HepG2 (cell line): Measurements from ENCODE around the gene WNT6. TPM values are rescaled to one million over a fixed set of nuclear protein-coding genes. Genes with fewer than 3 reads are reported as not detected.

ENCODE experiments used
- ARNTL ChIP-seq: sonication (generic); formaldehyde crosslinking; IDR thresholded peaks from 2 replicates; pipeline ENCODE4 v1.4.0; 2020; ENCODE audit warnings: mild to moderate bottlenecking, missing genetic modification reagents
- BCLAF1 ChIP-seq: fragments of 450-650 bp; IDR thresholded peaks from 2 replicates; pipeline ENCODE4 v1.6.1; 2017; ENCODE audit warnings: mild to moderate bottlenecking
- GATA4 ChIP-seq: sonication (generic); IDR thresholded peaks from 2 replicates; pipeline ENCODE4 v1.6.1; 2016; ENCODE audit warnings: antibody characterized with exemption, low read depth, borderline replicate concordance
- HES4 ChIP-seq: sonication (generic); formaldehyde crosslinking; IDR thresholded peaks from 2 replicates; pipeline ENCODE4 v1.9.0; 2021; ENCODE audit warnings: mild to moderate bottlenecking, missing genetic modification reagents, borderline replicate concordance
- NCOA1 ChIP-seq: sonication (generic); formaldehyde crosslinking; IDR thresholded peaks from 2 replicates; pipeline ENCODE4 v1.9.0; 2021; ENCODE audit warnings: missing genetic modification reagents
- PPARG ChIP-seq: conservative IDR thresholded peaks from 2 replicates; pipeline ENCODE4 v1.6.1; 2016; ENCODE audit warnings: missing biosample characterization, missing genetic modification reagents
- SMAD9 ChIP-seq: sonication (generic); formaldehyde crosslinking; IDR thresholded peaks from 2 replicates; pipeline ENCODE4 v1.5.1; 2020; ENCODE audit warnings: mild to moderate bottlenecking, missing genetic modification reagents
- SOX6 ChIP-seq, 2 experiments: fragments of 450-650 bp in 1 of 2; sonication (generic) in 1 of 2; formaldehyde crosslinking in 1 of 2; IDR thresholded peaks; 2 replicates each; pipeline versions ENCODE4 v1.4.0 to v1.6.1; 2017 to 2020; ENCODE audit warnings: antibody characterized with exemption in 1 of 2, mild to moderate bottlenecking in 1 of 2, missing genetic modification reagents in 1 of 2
- TCF12 ChIP-seq, 2 experiments: fragments of 450-650 bp in 1 of 2; sonication (generic) in 1 of 2; formaldehyde crosslinking in 1 of 2; IDR thresholded peaks; 2 replicates each; pipeline versions ENCODE4 v1.6.1 to v1.8.0; 2017 to 2022; ENCODE audit warnings: antibody characterized with exemption in 1 of 2, mild to moderate bottlenecking in 1 of 2, missing genetic modification reagents in 1 of 2, moderate library complexity in 1 of 2
- U2AF1 ChIP-seq: fragments of 200-400 bp; formaldehyde crosslinking; optimal IDR thresholded peaks from 2 replicates; pipeline ENCODE3; 2017; ENCODE audit warnings: mild to moderate bottlenecking, low read depth, low read length
- YEATS4 ChIP-seq: sonication (generic); formaldehyde crosslinking; IDR thresholded peaks from 2 replicates; pipeline ENCODE4 v1.4.0; 2020; ENCODE audit warnings: missing genetic modification reagents, borderline replicate concordance
- ZFP62 ChIP-seq: sonication (generic); formaldehyde crosslinking; IDR thresholded peaks from 2 replicates; pipeline ENCODE4 v1.4.0; 2020; ENCODE audit warnings: missing genetic modification reagents
- ZNF335 ChIP-seq: sonication (generic); formaldehyde crosslinking; IDR thresholded peaks from 2 replicates; pipeline ENCODE4 v1.4.0; 2020; ENCODE audit warnings: missing genetic modification reagents
- ZNF713 ChIP-seq: sonication (generic); formaldehyde crosslinking; IDR thresholded peaks from 2 replicates; pipeline ENCODE4 v1.4.0; 2020; ENCODE audit warnings: mild to moderate bottlenecking, missing genetic modification reagents
- ZNF720 ChIP-seq: sonication (generic); formaldehyde crosslinking; IDR thresholded peaks from 2 replicates; pipeline ENCODE4 v1.4.0; 2020; ENCODE audit warnings: missing genetic modification reagents
- ZNF850 ChIP-seq: sonication (generic); formaldehyde crosslinking; conservative IDR thresholded peaks from 2 replicates; pipeline ENCODE4 v1.9.0; 2021; ENCODE audit warnings: mild to moderate bottlenecking, missing genetic modification reagents
- ZSCAN29 ChIP-seq: sonication (generic); formaldehyde crosslinking; conservative IDR thresholded peaks from 2 replicates; pipeline ENCODE4 v1.4.0; 2020; ENCODE audit warnings: mild to moderate bottlenecking, missing genetic modification reagents
- polyA plus RNA-seq, 8 experiments: library from polyadenylated mRNA; depleted of rRNA in 3 of 8; stranded (reverse) in 7 of 8; unstranded in 1 of 8; fragments of >200 nt; fragmentation: Illumina TruSeq in 4 of 8; extraction: Trizol in 4 of 8; gene quantifications; 2 replicates each; pipeline versions ENCODE4 v1.2.1 to v1.2.3, GENCODE V29; 2011 to 2016; ENCODE audit warnings: low read depth in 4 of 8, missing spikeins in 1 of 8, mixed read lengths in 1 of 8; ENCODE audit not compliant: insufficient read depth in 1 of 8
- total RNA-seq, 5 experiments: library from RNA; depleted of rRNA; stranded (reverse); fragments of >200 nt; fragmentation: Illumina TruSeq; extraction: Trizol; gene quantifications; 2 replicates each; pipeline ENCODE4 v1.2.3, GENCODE V29; 2016; ENCODE audit warnings: low read depth in 1 of 5
- TF ChIP-seq, protein P1 (sequence below): sonication (generic); formaldehyde crosslinking; IDR thresholded peaks from 2 replicates; pipeline ENCODE4 v1.5.1; 2020; ENCODE audit warnings: mild to moderate bottlenecking, missing genetic modification reagents, borderline replicate concordance
- TF ChIP-seq, protein P2 (sequence below): sonication (generic); formaldehyde crosslinking; IDR thresholded peaks from 2 replicates; pipeline ENCODE4 v1.4.0; 2020; ENCODE audit warnings: missing genetic modification reagents, borderline replicate concordance
- TF ChIP-seq, protein P3 (sequence below): sonication (generic); formaldehyde crosslinking; IDR thresholded peaks from 2 replicates; pipeline ENCODE4 v1.4.0; 2020; ENCODE audit warnings: mild to moderate bottlenecking, missing genetic modification reagents

WNT6 gene
- total and polyA plus RNA-seq, 2 of the 13 experiments (the other 11 are each of a cell fraction or from before 2014, with no cell fraction given) = 0.20 TPM; not detected in 1

DNA sequence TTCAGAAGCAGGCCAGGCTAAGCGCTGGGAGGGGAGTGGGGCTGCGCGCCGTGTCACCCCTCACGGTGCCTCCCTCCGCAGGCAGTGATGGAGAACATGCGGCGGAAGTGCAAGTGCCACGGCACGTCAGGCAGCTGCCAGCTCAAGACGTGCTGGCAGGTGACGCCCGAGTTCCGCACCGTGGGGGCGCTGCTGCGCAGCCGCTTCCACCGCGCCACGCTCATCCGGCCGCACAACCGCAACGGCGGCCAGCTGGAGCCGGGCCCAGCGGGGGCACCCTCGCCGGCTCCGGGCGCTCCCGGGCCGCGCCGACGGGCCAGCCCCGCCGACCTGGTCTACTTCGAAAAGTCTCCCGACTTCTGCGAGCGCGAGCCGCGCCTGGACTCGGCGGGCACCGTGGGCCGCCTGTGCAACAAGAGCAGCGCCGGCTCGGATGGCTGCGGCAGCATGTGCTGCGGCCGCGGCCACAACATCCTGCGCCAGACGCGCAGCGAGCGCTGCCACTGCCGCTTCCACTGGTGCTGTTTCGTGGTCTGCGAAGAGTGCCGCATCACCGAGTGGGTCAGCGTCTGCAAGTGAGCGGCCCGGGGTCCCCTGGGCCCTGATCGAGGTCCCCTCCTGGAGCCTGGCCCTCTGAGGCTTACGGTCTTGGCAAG lies 33.2 kb downstream of the WNT6 start (continued):
- TF ChIP-seq TCF12 (IDR thresholded peaks at IDR 0.05) (no peak), TCF12 (CRISPR knock-in tag; IDR thresholded peaks at IDR 0.05) (no peak), ZSCAN29 (CRISPR knock-in tag) (peak; percentile 59; the same call in 1 of the 2 replicates), ZNF850 (CRISPR knock-in tag) (no peak), ARNTL (CRISPR knock-in tag) (no peak; the same call in 1 of the 2 replicates), BCLAF1 (no peak), ZNF335 (no peak), ZNF720 (CRISPR knock-in tag) (no peak), HES4 (CRISPR knock-in tag) (peak; percentile 79), ZFP62 (CRISPR knock-in tag) (no peak), SMAD9 (CRISPR knock-in tag) (no peak), NCOA1 (CRISPR knock-in tag) (0 out of 2 replicates have a peak, but pooled peaks have one; percentile 46), PPARG (no peak), YEATS4 (CRISPR knock-in tag) (peak; percentile 51; the same call in 1 of the 2 replicates), U2AF1 (no peak), GATA4 (no peak), ZNF713 (CRISPR knock-in tag) (0 out of 2 replicates have a peak, but pooled peaks have one; percentile 20), SOX6 (IDR thresholded peaks at IDR 0.05) (no peak), SOX6 (CRISPR knock-in tag; IDR thresholded peaks at IDR 0.05) (no peak)
- TF ChIP-seq, protein P1, sequence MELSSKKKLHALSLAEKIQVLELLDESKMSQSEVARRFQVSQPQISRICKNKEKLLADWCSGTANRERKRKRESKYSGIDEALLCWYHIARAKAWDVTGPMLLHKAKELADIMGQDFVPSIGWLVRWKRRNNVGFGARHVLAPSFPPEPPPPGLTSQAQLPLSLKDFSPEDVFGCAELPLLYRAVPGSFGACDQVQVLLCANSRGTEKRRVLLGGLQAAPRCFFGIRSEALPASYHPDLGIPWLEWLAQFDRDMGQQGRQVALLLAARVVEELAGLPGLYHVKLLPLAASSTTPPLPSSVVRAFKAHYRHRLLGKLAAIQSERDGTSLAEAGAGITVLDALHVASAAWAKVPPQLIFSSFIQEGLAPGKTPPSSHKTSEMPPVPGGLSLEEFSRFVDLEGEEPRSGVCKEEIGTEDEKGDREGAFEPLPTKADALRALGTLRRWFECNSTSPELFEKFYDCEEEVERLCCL (CRISPR knock-in tag) = no peak
- TF ChIP-seq, protein P2, sequence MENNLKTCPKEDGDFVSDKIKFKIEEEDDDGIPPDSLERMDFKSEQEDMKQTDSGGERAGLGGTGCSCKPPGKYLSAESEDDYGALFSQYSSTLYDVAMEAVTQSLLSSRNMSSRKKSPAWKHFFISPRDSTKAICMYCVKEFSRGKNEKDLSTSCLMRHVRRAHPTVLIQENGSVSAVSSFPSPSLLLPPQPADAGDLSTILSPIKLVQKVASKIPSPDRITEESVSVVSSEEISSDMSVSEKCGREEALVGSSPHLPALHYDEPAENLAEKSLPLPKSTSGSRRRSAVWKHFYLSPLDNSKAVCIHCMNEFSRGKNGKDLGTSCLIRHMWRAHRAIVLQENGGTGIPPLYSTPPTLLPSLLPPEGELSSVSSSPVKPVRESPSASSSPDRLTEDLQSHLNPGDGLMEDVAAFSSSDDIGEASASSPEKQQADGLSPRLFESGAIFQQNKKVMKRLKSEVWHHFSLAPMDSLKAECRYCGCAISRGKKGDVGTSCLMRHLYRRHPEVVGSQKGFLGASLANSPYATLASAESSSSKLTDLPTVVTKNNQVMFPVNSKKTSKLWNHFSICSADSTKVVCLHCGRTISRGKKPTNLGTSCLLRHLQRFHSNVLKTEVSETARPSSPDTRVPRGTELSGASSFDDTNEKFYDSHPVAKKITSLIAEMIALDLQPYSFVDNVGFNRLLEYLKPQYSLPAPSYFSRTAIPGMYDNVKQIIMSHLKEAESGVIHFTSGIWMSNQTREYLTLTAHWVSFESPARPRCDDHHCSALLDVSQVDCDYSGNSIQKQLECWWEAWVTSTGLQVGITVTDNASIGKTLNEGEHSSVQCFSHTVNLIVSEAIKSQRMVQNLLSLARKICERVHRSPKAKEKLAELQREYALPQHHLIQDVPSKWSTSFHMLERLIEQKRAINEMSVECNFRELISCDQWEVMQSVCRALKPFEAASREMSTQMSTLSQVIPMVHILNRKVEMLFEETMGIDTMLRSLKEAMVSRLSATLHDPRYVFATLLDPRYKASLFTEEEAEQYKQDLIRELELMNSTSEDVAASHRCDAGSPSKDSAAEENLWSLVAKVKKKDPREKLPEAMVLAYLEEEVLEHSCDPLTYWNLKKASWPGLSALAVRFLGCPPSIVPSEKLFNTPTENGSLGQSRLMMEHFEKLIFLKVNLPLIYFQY (CRISPR knock-in tag) = no peak
- TF ChIP-seq, protein P3, sequence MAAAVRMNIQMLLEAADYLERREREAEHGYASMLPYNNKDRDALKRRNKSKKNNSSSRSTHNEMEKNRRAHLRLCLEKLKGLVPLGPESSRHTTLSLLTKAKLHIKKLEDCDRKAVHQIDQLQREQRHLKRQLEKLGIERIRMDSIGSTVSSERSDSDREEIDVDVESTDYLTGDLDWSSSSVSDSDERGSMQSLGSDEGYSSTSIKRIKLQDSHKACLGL = no peak
